IPS DF 6.9 (cell line): ENCODE results near the gene UBN1.

ENCODE experiments used
- DNase-seq: peaks from one replicate; pipeline ENCODE4 v3.0.0-alpha.2; 2013; ENCODE audit warnings: low read depth, low spot score
- H3K27ac ChIP-seq: one replicate; pipeline ENCODE4 v1.5.1; 2013; ENCODE audit warnings: low read length, control low read depth
- H3K27me3 ChIP-seq: 2 replicates; pipeline ENCODE4 v1.6.1; 2013; ENCODE audit warnings: mild to moderate bottlenecking, low read length; ENCODE audit not compliant: control insufficient read depth, insufficient read depth
- H3K36me3 ChIP-seq: 2 replicates; pipeline ENCODE4 v1.6.1; 2013; ENCODE audit warnings: low read length; ENCODE audit not compliant: control insufficient read depth, insufficient read depth
- H3K4me1 ChIP-seq: 2 replicates; pipeline ENCODE4 v1.6.1; 2013; ENCODE audit warnings: low read length; ENCODE audit not compliant: control insufficient read depth, insufficient read depth
- H3K4me3 ChIP-seq: 2 replicates; pipeline ENCODE4 v1.5.1; 2013; ENCODE audit warnings: mild to moderate bottlenecking, low read length
- H3K9me3 ChIP-seq: 2 replicates; pipeline ENCODE4 v1.6.1; 2013; ENCODE audit warnings: low read length, inconsistent platforms; ENCODE audit not compliant: control insufficient read depth, insufficient read depth
- WGBS: extraction: QIAGEN DNeasy Blood & Tissue Kit; methylation state at CpG from one replicate; pipeline ENCODE4 v1.1.7; 2013; ENCODE audit warnings: mixed read lengths, missing lambda C conversion rate; ENCODE audit not compliant: insufficient read length, insufficient coverage; 5-methylcytosine and 5-hydroxymethylcytosine counted together

The UBN1 gene

DNA sequence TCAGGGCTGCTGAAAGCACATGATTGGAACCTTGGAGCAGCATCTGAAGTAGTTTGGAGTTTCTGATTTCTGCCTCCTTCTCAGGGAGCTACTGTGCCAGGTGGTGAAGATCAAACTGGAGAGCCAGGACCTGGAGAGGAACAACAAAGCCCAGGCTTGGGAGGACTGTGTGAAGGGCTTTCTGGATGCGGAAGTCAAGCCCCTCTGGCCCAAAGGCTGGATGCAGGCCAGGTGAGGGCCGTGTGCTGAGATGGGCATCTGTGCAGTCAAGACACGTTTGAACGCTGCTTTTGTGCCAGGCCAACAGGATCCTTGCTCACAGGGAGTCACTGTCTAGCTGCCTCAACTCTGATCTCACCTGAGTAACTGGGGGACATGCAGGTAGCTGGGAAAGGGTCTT is 23.8 kb downstream of the UBN1 start:
- no peak for DNase-seq
- H3K27me3 ChIP-seq = no peaks in the 10 kb centered on the region
- H3K36me3 ChIP-seq = peaks cover 36% of the 10 kb centered on the region; the same call in 1 of the 2 replicates
- no peak overlapping the region for H3K27ac ChIP-seq
- H3K4me3 ChIP-seq = no peak overlapping the region
- no peaks in the 10 kb centered on the region for H3K9me3 ChIP-seq
- WGBS = no CpG with 5 or more reads among the region's 4 CpGs
- H3K4me1 ChIP-seq = no peaks in the 10 kb centered on the region

DNA sequence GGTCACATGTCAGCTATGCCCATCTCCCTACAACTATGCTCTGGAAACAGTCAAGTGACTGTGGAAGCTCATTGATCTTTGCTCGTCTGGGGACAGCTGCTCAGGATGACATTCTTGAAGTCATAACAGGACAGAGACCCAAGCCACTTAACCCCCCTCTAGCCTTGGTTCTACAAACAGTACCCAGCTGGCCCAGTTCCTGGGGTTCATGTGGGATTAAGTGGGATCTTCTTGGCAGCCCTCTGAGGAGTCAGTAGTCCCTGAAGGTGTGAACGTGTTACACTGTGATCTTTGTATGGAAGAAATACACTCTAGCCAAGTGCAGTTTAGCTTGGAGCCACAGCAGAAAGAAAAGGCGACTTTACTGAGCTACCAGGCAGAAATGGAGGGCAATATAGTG is 25.8 kb downstream of the UBN1 start:
- H3K4me1 ChIP-seq = no peaks in the 10 kb centered on the region
- DNase-seq = no peak
- no CpG with 5 or more reads among the region's 3 CpGs for WGBS
- H3K27me3 ChIP-seq = no peaks in the 10 kb centered on the region
- H3K9me3 ChIP-seq = no peaks in the 10 kb centered on the region
- no peak overlapping the region for H3K4me3 ChIP-seq
- no peak overlapping the region for H3K27ac ChIP-seq
- peaks cover 47% of the 10 kb centered on the region for H3K36me3 ChIP-seq

GRCh38 chr16:4874666-4875065 is 27.4 kb downstream of the UBN1 start:
- no peak for DNase-seq
- Histone ChIP-seq H3K9me3 (no peaks in the 10 kb centered on the region), H3K27ac (no peak overlapping the region), H3K4me1 (no peaks in the 10 kb centered on the region), H3K4me3 (no peak overlapping the region), H3K36me3 (peaks cover 46% of the 10 kb centered on the region), H3K27me3 (no peaks in the 10 kb centered on the region)
- no CpG with 5 or more reads among the region's 8 CpGs for WGBS

GRCh38 chr16:4876646-4877379 is 29.5 kb downstream of the UBN1 start:
- no peaks in the 10 kb centered on the region for H3K27me3 ChIP-seq
- no peak overlapping the region for H3K27ac ChIP-seq
- no peak overlapping the region for H3K4me3 ChIP-seq
- no peak for DNase-seq
- H3K4me1 ChIP-seq = no peaks in the 10 kb centered on the region
- H3K9me3 ChIP-seq = no peaks in the 10 kb centered on the region
- WGBS = no CpG with 5 or more reads among the region's 11 CpGs
- H3K36me3 ChIP-seq = peaks cover 44% of the 10 kb centered on the region

DNA sequence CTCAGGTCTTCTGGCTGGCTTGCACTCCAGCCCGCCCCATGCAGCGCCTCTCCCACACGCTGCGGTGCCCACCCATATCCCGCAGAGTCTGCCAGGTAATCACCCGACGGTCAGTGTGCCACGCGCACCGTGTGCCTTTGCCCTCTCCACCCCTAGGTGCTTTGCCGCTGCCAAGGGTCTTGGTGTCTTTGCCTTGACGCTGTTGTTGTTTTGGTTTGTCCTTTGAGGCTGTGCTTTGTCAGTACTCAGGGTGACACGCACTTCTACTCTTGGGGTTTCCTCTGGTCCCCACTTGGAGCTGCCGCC is 30.1 kb downstream of the UBN1 start:
- H3K9me3 ChIP-seq = no peaks in the 10 kb centered on the region
- H3K4me3 ChIP-seq = no peak overlapping the region
- DNase-seq = no peak
- no peaks in the 10 kb centered on the region for H3K27me3 ChIP-seq
- H3K27ac ChIP-seq = no peak overlapping the region
- H3K36me3 ChIP-seq = peaks cover 44% of the 10 kb centered on the region
- H3K4me1 ChIP-seq = no peaks in the 10 kb centered on the region
- no CpG with 5 or more reads among the region's 14 CpGs for WGBS

DNA sequence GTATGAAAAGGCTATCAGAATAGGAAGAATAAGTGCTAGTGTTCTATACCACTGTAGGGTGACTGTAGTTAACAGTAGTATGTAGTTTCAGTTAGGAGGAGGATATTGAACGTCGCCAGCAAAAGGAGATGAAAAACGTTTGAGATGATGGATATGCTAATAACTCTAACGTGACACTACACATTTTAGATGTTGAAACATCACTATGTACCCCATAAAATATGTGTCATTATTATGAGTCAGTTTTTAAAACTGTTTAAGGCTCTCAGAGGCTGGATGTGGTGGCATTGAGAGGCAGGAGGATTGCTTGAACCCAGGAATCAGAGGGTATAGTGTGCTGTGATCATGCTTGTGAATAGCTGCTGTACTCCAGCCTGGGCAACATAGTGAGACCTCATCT is 31.8 kb downstream of the UBN1 start:
- no peak overlapping the region for H3K27ac ChIP-seq
- no peak for DNase-seq
- H3K4me1 ChIP-seq = no peaks in the 10 kb centered on the region
- no peak overlapping the region for H3K4me3 ChIP-seq
- H3K27me3 ChIP-seq = no peaks in the 10 kb centered on the region
- WGBS = 100% methylated on average over 3 of the region's 4 CpGs
- peaks cover 50% of the 10 kb centered on the region for H3K36me3 ChIP-seq
- no peaks in the 10 kb centered on the region for H3K9me3 ChIP-seq

- peaks cover 52% of the 10 kb centered on the region for H3K36me3 ChIP-seq
- no peak for DNase-seq
- H3K4me3 ChIP-seq = no peak overlapping the region
- H3K4me1 ChIP-seq = no peaks in the 10 kb centered on the region; the same call in 1 of the 2 replicates
- no peak overlapping the region for H3K27ac ChIP-seq
- no CpG with 5 or more reads among the region's 17 CpGs for WGBS
- H3K27me3 ChIP-seq = no peaks in the 10 kb centered on the region
- H3K9me3 ChIP-seq = no peaks in the 10 kb centered on the region
Observed at GRCh38 chr16:4880006-4880580, 32.8 kb downstream of the UBN1 start.

DNA sequence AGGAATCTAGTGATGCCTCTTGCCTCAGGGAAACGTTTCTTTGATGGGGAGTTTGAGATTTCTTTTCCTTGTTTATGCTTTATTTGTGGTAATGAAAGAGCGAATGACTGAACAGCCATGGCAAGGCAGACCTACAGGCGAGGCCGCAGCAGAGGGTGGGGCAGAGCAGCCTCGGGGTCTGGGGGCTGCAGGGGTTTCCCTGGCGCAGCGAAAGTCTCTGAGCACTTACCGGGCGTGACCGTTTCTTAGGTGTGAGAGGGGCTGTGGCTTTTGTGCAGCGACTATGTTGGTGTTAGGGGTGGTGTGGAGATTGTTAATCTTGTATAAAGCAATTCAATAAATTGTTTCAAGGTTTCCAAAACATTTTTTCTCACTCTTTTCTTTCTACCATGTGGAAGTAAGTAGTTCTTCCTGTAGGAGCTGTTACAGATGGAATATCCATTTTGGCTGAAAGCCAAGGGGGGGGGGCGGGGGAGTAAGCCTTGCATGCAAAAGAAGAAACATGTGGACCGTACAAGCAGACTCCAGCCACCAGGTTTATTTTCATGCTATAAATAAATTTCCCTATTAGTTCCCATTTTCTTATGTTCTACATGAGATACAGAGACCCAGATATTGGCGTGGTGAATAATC is 34.8 kb downstream of the UBN1 start:
- H3K4me1 ChIP-seq = no peaks in the 10 kb centered on the region; the same call in 1 of the 2 replicates
- DNase-seq = no peak
- no peak overlapping the region for H3K4me3 ChIP-seq
- H3K27ac ChIP-seq = no peak overlapping the region
- H3K9me3 ChIP-seq = no peaks in the 10 kb centered on the region
- H3K27me3 ChIP-seq = no peaks in the 10 kb centered on the region
- H3K36me3 ChIP-seq = peaks cover 52% of the 10 kb centered on the region
- no CpG with 5 or more reads among the region's 14 CpGs for WGBS

DNA sequence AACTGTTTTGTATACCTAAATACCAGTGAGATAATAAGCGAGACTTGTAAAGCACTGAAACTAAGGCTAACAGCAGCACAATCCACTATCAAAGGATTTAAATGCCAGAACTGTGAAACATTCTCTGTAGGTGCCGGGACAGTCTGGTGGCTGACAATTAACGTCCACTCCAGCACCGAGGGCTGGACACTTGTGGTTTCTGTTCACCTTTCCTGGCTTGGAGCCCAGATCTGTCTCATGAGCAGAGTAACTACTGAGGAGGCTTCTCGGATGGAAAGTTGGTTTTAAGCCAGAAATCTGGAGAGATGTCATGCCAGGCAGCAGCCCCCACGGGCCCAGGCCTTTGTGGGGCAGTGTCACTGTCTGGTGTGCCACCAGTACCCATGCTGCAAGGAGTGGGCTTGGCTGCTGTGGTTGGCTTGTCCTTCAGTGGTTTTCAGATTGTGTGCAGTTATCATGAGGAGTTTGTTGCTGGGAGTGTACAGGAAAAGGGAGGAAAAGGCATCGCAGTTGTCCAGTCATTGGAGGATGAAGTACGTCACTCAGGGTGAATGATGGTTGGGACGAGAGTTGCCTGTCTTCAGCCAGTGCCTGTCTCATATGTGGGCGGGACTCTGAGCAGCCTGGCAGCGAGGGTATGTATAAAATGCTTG is 35.5 kb downstream of the UBN1 start:
- Histone ChIP-seq H3K4me1 (no peaks in the 10 kb centered on the region; the same call in 1 of the 2 replicates), H3K36me3 (peaks cover 49% of the 10 kb centered on the region), H3K27ac (no peak overlapping the region), H3K27me3 (no peaks in the 10 kb centered on the region), H3K4me3 (no peak overlapping the region), H3K9me3 (no peaks in the 10 kb centered on the region)
- no peak for DNase-seq
- no CpG with 5 or more reads among the region's 11 CpGs for WGBS

DNA sequence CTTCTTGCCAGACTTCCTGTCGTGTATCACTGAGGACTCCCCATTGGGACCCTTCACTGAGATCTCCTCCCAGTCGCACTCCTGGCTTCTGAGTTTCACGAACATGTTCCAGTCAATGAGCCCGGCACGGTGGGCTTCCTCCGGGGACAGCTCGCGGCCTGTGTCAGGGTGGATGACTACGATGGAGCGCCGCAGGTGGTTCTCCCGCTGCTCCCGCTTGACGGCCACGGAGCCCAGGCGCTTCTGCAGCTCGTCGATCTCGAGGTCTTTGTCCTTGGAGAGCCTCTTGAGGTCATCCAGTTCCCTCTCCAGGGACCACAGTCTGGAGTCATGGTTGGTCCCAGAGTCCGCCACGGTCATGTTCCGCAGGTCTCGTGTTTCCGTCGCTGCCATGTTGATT is 36.2 kb downstream of the UBN1 start:
- no peaks in the 10 kb centered on the region for H3K27me3 ChIP-seq
- H3K27ac ChIP-seq = no peak overlapping the region
- H3K4me3 ChIP-seq = no peak overlapping the region
- peaks cover 46% of the 10 kb centered on the region for H3K36me3 ChIP-seq
- no CpG with 5 or more reads among the region's 25 CpGs for WGBS
- no peak for DNase-seq
- no peaks in the 10 kb centered on the region for H3K9me3 ChIP-seq
- no peaks in the 10 kb centered on the region; the same call in 1 of the 2 replicates for H3K4me1 ChIP-seq
